Activated B cell treated with CpG ODN at 0.5 μM for 24 hours (primary cell): ENCODE results near the gene SAXO2. TPM values are rescaled to one million over a fixed set of nuclear protein-coding genes. Genes with fewer than 3 reads are reported as not detected.
"Not testable (repeated sequence)": the region's sequence is repeated elsewhere in the genome, so short reads cannot be mapped to it uniquely, and the experiment has no call there.

Source experiments
- ATAC-seq: fragments of 200-7000 bp; cut with Tn5 transposase; one replicate; pipeline ENCODE4 v1.10.0; 2021; ENCODE audit warnings: low read depth, mild to moderate bottlenecking, moderate library complexity
- CTCF ChIA-PET: fragments of 350-600 bp; sonication (Branson Sonifier 250); formaldehyde crosslinking; loops from one replicate; lab custom pipeline; 2021; ENCODE audit warnings: antibody characterized with exemption; lab: Charles Lee
- POLR2A ChIA-PET: fragments of 350-600 bp; sonication (Branson Sonifier 250); formaldehyde crosslinking; loops from one replicate; lab custom pipeline; 2021; ENCODE audit warnings: antibody characterized with exemption; lab: Charles Lee
- DNase-seq: peaks from one replicate; pipeline ENCODE4 v3.0.0; 2022
- H3K27ac Mint-ChIP-seq: one replicate; pipeline ENCODE4 v1.8.0; 2020; ENCODE audit warnings: mixed read lengths
- H3K27me3 Mint-ChIP-seq: one replicate; pipeline ENCODE4 v1.8.0; 2021; ENCODE audit warnings: mixed read lengths
- H3K36me3 Mint-ChIP-seq: one replicate; pipeline ENCODE4 v1.8.0; 2021; ENCODE audit warnings: low read depth, mixed read lengths
- H3K4me1 Mint-ChIP-seq: one replicate; pipeline ENCODE4 v1.8.0; 2021; ENCODE audit warnings: mixed read lengths
- H3K4me3 Mint-ChIP-seq: one replicate; pipeline ENCODE4 v1.8.0; 2020; ENCODE audit warnings: mild to moderate bottlenecking, mixed read lengths
- H3K9me3 Mint-ChIP-seq: one replicate; pipeline ENCODE4 v1.8.0; 2020; ENCODE audit warnings: mixed read lengths
- CTCF ChIP-seq: fragments of 200-600 bp; IDR thresholded peaks from one replicate; pipeline ENCODE4 v1.8.0; 2022; ENCODE audit warnings: antibody characterized with exemption, mild to moderate bottlenecking
- intact Hi-C: fragments of 100-400 bp; cut with micrococcal nuclease; formaldehyde crosslinking; loops from one replicate; pipeline ENCODE4 v1.15.1; 2024
- total RNA-seq: library from RNA; stranded (reverse); gene quantifications from 2 replicates; pipeline ENCODE4 v1.2.3, GENCODE V29; 2022

The SAXO2 gene
- total RNA-seq, 1 donor from 2014 or later, result 24.9 TPM

GRCh38 chr15:82313446-82313845 is 50.8 kb downstream of the SAXO2 start:
- Mint-ChIP-seq H3K27ac (no peak overlapping the region), H3K36me3 (no peaks in the 10 kb centered on the region), H3K9me3 (peaks cover 12% of the 10 kb centered on the region), H3K27me3 (peaks cover 7% of the 10 kb centered on the region), H3K4me1 (no peaks in the 10 kb centered on the region), H3K4me3 (no peak overlapping the region)
- ATAC-seq, result no peak
- CTCF ChIA-PET, result no interaction called here
- POLR2A ChIA-PET, result no interaction called here
- intact Hi-C loops, result no loop called here
- DNase-seq, result no peak
- TF ChIP-seq CTCF, result no peak

GRCh38 chr15:82313951-82314768 is 51.5 kb downstream of the SAXO2 start:
- POLR2A ChIA-PET, result not testable (repeated sequence)

GRCh38 chr15:82314769-82315518 is 52.3 kb downstream of the SAXO2 start:
- Mint-ChIP-seq H3K4me3 (no peak overlapping the region), H3K36me3 (no peaks in the 10 kb centered on the region), H3K9me3 (peaks cover 10% of the 10 kb centered on the region), H3K27ac (no peak overlapping the region), H3K4me1 (no peaks in the 10 kb centered on the region), H3K27me3 (peaks cover 7% of the 10 kb centered on the region)
- ChIA-PET CTCF (no interaction called here), POLR2A (no interaction called here)
- TF ChIP-seq CTCF, result no peak
- ATAC-seq (no peak), DNase-seq (no peak)
- intact Hi-C loops, result no loop called here

More at GRCh38 chr15:82313951-82314768, 51.5 kb downstream of the SAXO2 start:
- H3K27ac Mint-ChIP-seq, H3K27me3 Mint-ChIP-seq, DNase-seq, H3K4me3 Mint-ChIP-seq, ATAC-seq, H3K36me3 Mint-ChIP-seq, CTCF ChIA-PET, intact Hi-C loops, H3K4me1 Mint-ChIP-seq: not testable (repeated sequence)
- peaks cover 12% of the 10 kb centered on the region for H3K9me3 Mint-ChIP-seq

GRCh38 chr15:82315519-82316246 is 53.1 kb downstream of the SAXO2 start:
- DNase-seq, result no peak
- ATAC-seq, result no peak
- Mint-ChIP-seq H3K36me3 (no peaks in the 10 kb centered on the region), H3K27me3 (peaks cover 3% of the 10 kb centered on the region), H3K9me3 (peaks cover 4% of the 10 kb centered on the region), H3K4me3 (no peak overlapping the region), H3K4me1 (no peaks in the 10 kb centered on the region), H3K27ac (no peak overlapping the region)
- CTCF ChIA-PET, result no interaction called here
- POLR2A ChIA-PET, result no interaction called here
- intact Hi-C loops, result no loop called here
- no peak for TF ChIP-seq CTCF

GRCh38 chr15:82316247-82317090 is 53.9 kb downstream of the SAXO2 start:
- intact Hi-C loops, CTCF ChIA-PET, ATAC-seq, POLR2A ChIA-PET, DNase-seq, H3K27me3 Mint-ChIP-seq, H3K4me1 Mint-ChIP-seq, H3K36me3 Mint-ChIP-seq, H3K4me3 Mint-ChIP-seq, H3K9me3 Mint-ChIP-seq: not testable (repeated sequence)
- H3K27ac Mint-ChIP-seq, result peak overlapping the region; percentile 30
